ENCODE results near the gene ATP8A2. TPM values are rescaled to one million over a fixed set of nuclear protein-coding genes. Genes with fewer than 3 reads are reported as not detected.

The ATP8A2 gene
- total RNA-seq, 1 experiment from 2014 or later, result not detected

DNA sequence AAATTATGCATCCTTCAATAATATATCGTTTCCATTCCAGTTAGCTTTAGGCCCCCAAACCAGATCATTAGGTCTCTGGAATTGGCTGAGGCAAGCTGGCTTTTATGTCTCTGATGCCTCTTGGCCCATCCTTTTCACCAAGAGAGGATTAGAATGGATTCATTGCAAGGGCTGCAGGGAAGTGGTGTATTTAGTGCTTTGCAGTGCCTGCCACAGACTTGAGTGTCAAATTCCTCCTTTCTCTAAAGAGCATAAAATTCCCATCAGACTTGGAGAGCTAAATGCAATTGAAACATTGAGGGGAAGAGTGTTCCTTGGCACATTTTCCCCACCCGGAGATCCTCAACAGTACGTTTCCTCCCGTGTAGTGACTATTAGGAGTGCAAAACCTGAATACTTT is 302.6 kb downstream of the ATP8A2 start:
- peaks cover 14% of the 10 kb centered on the region for H3K27me3 ChIP-seq
- H3K9me3 ChIP-seq, result no peaks in the 10 kb centered on the region
- H3K4me3 ChIP-seq, result no peak overlapping the region
- no peak for DNase-seq
- no peaks in the 10 kb centered on the region for H3K36me3 ChIP-seq

DNA sequence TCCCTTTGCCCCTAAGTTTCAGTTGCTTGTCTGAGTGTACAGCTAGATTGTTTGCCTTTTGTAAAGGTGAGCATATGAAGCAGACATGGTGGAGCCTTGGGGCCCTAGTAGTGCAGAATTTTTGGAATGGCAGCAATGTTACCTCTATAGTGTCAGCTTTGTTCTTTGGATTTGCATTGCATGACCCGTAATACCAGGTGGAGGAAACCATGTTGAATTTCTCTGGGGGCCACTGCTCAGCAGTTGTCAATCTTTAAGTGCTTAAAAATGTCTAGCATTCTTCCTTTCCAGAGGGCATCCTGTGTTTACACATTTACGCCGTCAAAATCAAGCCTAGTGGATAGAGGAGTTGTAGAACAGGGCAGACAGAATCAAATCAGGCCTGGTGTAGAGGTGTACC is 303.3 kb downstream of the ATP8A2 start:
- peaks cover 14% of the 10 kb centered on the region for H3K27me3 ChIP-seq
- H3K36me3 ChIP-seq, result no peaks in the 10 kb centered on the region
- H3K4me3 ChIP-seq, result no peak overlapping the region
- no peak for DNase-seq
- H3K9me3 ChIP-seq, result no peaks in the 10 kb centered on the region

DNA sequence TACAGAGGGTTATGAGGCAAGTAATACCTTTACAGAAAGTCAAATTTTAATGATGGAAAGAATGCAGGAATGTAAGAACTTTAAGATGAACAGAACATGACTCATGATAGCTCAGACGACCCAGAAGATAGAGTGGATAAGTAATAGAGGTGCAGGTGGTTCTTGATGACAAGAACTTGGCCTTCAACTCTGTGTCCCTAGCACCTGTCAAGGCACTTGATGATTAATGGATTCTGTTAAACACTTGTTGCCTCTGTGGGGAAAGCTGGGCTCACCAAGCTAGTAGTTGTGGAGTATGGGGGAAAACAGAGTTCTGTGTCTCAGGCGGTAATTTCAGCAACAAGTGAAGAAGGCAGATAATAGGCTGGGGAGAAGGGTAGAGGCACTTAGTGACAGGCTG is 306.2 kb downstream of the ATP8A2 start:
- Histone ChIP-seq H3K27me3 (peaks cover 12% of the 10 kb centered on the region), H3K4me3 (no peak overlapping the region), H3K36me3 (no peaks in the 10 kb centered on the region), H3K9me3 (no peaks in the 10 kb centered on the region)
- DNase-seq, result no peak

DNA sequence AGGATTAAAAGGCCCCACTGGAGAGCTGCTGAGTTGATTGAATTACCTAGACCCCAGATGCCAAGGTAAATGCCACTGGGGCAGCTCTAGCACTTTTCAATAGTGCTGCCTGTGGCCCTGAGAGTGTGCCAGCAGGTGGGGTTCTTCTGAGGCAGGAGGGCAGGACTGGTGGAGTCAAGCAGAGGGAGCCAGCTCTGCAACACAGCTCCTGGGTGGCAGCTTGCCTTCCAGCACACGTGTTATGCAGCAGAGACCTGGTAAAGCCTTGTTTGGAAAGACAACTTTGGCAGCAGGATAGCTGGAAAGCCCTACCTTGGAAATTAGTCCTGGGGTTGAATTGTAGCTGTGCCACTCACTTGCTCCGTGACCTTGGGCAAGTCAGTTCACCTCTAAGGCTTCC is 306.6 kb downstream of the ATP8A2 start:
- no peak for DNase-seq
- H3K36me3 ChIP-seq, result no peaks in the 10 kb centered on the region
- no peak overlapping the region for H3K4me3 ChIP-seq
- H3K9me3 ChIP-seq, result no peaks in the 10 kb centered on the region
- peaks cover 11% of the 10 kb centered on the region for H3K27me3 ChIP-seq

DNA sequence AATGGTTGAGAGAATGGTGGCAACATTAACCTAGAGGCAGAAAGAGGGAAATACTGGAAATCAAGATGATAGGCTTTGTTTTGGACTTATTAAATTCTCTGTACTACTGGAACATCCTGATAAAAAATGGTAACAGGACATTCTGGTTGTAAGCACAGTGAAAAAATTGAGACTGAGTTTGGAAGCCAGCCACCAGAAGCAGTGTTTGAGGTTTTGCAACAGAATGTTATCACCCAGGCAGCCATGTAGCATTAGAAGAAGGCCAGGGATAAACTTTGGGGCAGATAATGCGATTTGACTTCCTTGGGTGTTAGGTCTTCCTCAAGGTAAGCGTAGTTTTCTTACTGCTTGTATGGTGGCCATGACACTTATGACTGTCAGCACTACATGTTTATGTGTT is 307.4 kb downstream of the ATP8A2 start:
- Histone ChIP-seq H3K4me3 (no peak overlapping the region), H3K27me3 (peaks cover 6% of the 10 kb centered on the region), H3K9me3 (no peaks in the 10 kb centered on the region), H3K36me3 (no peaks in the 10 kb centered on the region)
- no peak for DNase-seq

DNA sequence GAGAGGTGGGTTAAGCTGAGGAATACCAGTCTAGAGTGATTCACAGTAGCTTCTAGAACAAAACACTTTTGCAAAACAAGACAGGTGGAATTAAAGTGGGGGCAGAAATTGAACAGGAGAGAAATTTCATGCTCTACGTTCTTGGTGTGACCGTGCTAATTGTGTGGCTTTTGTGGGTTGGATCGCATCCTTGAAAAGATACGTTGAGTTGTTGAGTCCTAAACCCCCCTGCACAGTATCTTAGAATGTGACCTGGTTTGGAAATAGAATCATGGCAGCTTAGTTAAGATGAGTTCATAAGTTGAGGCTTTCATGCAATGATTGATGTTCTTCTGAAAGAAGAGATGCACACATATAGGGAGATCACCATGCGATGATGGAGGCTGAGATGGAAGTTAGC is 308.2 kb downstream of the ATP8A2 start:
- no peak for DNase-seq
- peaks cover 6% of the 10 kb centered on the region for H3K27me3 ChIP-seq
- no peak overlapping the region for H3K4me3 ChIP-seq
- H3K9me3 ChIP-seq, result no peaks in the 10 kb centered on the region
- H3K36me3 ChIP-seq, result no peaks in the 10 kb centered on the region

DNA sequence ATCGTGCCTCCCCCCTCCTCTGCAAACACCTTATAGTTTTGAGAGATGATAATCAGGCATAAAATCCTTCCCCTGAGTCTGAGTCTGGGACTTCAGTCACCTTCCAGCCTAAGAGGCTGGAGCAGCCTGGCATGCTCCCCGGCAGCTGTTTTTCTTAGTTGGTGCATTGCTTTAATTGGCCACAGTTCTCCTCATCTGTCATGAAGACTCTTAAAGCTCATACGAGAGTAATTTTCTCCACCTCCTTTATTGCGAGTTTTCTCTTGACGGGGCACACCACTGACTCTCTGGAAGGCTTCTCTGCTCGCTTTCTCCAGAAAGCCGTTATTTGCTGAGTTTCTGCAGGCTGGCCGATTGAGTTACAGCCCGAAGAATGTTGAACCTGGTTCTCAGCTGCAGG is 310.5 kb downstream of the ATP8A2 start:
- H3K9me3 ChIP-seq, result no peaks in the 10 kb centered on the region
- no peak overlapping the region for H3K4me3 ChIP-seq
- no peaks in the 10 kb centered on the region for H3K36me3 ChIP-seq
- no peak for DNase-seq
- no peaks in the 10 kb centered on the region for H3K27me3 ChIP-seq

DNA sequence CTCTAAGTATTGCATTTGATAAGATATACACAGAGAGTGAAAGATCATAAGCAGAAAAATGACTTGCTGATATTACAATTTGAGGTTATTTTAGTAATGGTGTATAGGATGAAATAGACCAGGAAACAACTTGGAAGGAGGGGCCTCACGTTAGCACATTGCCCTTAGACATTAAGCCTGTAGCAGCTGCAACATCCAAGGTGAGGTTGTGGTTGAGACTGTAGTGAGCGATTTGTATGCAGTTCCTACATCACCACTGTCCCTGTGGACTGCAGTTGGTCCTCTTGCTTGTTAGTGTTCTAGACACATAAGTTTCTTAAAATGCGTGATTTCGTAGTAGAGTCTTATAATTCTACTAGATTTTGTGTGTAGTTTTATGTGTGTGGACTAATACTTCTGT is 311.3 kb downstream of the ATP8A2 start:
- no peaks in the 10 kb centered on the region for H3K36me3 ChIP-seq
- no peak overlapping the region for H3K4me3 ChIP-seq
- no peak for DNase-seq
- H3K9me3 ChIP-seq, result no peaks in the 10 kb centered on the region
- no peaks in the 10 kb centered on the region for H3K27me3 ChIP-seq

DNA sequence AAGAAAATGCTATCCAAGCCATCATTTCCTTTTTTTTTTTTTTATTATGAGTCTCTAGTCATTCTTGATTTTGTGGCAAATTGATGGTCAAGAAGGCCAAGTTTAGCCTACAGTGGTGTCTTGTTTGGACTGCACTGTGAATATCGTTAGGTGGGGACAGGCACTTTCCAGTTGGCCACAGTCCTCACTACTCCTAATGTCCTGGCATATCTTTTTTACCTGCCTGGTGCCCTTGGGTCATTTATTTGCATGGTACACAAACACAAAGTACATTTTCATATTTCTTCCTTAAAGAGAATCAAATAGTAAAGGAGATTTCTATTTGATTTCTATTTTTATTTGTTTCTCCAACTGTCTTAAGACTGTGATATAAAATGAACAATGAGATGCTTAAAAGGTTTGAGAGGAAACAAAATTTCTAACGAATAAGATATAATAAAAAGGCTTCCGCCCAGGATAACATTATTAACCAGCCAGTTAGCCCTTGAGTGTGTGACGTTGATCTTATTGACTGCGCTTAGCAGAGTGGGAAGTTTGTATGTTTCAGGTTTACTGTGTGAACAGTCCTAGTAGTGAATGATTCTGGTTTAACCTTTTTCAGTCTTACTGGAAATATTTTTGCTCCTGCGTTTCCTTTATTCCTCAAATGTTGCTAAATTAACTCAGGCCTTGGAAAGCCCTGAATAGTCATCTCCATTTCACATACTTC is 312.0 kb downstream of the ATP8A2 start:
- DNase-seq, result no peak
- H3K4me3 ChIP-seq, result no peak overlapping the region
- H3K27me3 ChIP-seq, result no peaks in the 10 kb centered on the region
- H3K36me3 ChIP-seq, result no peaks in the 10 kb centered on the region
- H3K9me3 ChIP-seq, result no peaks in the 10 kb centered on the region

DNA sequence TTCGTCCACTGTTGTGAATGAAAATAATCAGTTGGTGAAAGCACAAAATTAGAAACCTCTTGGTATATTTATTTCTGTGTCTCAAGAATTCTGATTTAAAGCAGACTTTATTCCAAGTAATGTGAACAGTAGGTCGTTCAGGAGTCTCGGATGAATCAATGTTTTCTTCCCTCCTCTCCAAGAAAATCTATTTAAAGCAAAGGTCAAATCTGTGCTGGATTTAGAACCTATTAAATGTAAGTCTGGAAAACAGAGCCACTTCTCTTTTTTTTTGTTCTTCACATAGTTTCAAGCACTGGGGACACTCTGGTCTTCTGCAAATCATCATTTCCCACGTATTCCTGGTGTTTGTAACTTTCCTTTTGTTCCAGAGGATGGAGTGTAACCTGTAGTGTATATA is 312.7 kb downstream of the ATP8A2 start:
- no peak for DNase-seq
- Histone ChIP-seq H3K36me3 (no peaks in the 10 kb centered on the region), H3K9me3 (no peaks in the 10 kb centered on the region), H3K4me3 (no peak overlapping the region), H3K27me3 (no peaks in the 10 kb centered on the region)

DNA sequence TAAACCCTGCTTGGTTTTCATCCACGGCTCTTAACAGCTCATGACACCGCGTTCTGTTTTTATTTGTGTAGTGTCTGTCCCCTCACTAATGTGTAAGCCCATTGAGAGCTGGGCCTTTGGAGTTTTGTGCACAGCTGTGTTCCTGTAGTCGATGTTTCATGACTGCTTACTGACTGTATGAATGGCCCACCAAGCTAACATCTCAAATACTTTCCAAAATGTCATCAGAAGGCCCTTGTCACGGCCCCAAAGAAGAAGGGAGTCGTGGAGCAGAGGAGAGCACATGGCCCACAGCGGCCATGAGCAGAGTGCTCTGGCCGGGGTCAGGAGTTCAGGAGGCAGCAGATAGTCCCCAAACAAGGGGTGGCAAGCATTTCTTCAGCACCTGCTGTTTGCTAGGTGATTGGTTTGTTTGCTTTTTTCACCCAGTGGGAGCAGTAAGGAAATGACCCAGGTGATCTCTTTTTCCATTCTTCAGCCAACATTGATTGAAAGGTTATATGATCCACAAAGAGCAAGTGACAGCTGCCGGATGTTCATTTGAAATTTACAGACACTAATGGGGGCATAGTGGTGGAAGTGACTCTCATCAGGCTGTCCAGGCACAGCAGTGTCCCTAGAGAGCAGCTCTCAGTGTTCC is 315.2 kb downstream of the ATP8A2 start:
- DNase-seq, result no peak
- Histone ChIP-seq H3K9me3 (no peaks in the 10 kb centered on the region), H3K36me3 (no peaks in the 10 kb centered on the region), H3K4me3 (no peak overlapping the region), H3K27me3 (no peaks in the 10 kb centered on the region)

DNA sequence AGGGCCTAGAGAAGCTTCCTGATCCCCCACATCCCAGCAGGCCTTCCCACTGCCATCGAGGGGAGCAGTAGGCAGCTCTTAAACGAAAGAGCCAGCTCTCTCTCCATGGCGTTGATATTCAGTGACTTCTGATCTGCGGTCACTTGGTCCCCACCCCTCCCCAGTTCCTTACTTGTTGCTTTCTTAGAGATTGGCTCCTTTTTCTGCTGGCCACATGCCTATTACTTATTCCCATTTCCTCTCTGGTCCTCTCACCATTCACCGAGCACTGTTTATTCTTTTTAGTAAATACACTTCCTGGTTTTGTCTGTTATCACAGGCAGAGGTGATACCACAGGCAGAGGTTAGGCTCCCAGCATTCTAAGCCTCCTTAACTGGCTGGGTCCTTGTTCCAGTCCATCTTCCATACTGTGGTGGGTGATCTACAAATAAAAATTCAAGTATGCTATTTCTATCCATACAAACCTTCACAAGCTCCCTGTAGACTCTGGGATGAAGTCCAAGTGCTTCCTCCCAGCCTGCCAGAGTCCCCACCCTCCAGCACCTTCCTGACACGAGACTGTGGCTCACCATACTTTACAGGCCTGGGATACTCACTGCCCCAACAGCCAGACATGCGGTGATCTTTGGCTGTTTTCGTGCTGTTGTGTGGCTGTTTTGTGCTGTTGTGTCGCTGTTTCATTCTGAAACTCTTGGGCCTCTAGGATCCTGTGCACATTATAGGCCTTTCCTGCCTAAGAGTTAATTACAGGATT is 315.9 kb downstream of the ATP8A2 start:
- H3K4me3 ChIP-seq, result no peak overlapping the region
- H3K36me3 ChIP-seq, result no peaks in the 10 kb centered on the region
- H3K9me3 ChIP-seq, result no peaks in the 10 kb centered on the region
- no peaks in the 10 kb centered on the region for H3K27me3 ChIP-seq
- DNase-seq, result peak; percentile 58

DNA sequence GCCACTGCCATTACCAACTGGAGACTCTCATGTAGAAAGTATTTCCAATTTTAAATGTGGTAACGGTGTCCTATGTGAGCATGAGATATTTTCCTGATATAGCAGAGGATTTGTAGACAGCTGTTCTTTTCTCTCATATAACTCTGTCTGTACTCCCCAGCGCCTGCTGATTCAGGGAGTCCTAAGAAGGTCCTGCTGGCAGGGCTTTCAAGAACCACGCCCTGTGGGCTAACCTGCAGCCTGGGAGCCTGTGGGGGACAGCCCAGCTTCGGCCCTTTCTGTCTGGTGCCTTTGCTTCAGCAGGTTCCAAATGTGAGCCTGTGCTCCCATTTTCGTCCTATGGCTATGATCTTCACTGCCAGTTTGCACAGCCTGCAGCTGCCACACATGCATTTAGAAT is 316.8 kb downstream of the ATP8A2 start:
- Histone ChIP-seq H3K36me3 (no peaks in the 10 kb centered on the region), H3K4me3 (no peak overlapping the region), H3K27me3 (no peaks in the 10 kb centered on the region), H3K9me3 (no peaks in the 10 kb centered on the region)
- DNase-seq, result no peak

DNA sequence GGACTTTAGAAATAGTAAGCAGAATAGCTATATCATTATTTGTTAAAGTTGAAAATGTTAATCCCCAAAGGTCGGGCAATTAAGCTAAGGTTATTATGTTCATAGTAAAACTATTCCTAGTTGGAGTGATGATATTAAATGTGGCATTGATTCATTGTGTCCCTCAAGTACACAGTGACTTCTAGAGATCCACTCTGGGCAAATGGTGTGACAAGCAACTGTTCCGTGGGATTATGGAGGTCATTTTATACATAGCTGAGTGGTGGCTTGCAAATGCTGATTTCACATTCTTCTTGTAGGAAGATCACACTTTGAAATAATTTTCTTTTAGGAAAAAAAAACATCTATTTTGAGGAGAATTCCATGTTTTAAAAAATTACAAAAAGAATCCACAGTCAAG is 317.8 kb downstream of the ATP8A2 start:
- H3K9me3 ChIP-seq, result no peaks in the 10 kb centered on the region
- DNase-seq, result no peak
- no peaks in the 10 kb centered on the region for H3K27me3 ChIP-seq
- H3K4me3 ChIP-seq, result no peak overlapping the region
- H3K36me3 ChIP-seq, result no peaks in the 10 kb centered on the region

DNA sequence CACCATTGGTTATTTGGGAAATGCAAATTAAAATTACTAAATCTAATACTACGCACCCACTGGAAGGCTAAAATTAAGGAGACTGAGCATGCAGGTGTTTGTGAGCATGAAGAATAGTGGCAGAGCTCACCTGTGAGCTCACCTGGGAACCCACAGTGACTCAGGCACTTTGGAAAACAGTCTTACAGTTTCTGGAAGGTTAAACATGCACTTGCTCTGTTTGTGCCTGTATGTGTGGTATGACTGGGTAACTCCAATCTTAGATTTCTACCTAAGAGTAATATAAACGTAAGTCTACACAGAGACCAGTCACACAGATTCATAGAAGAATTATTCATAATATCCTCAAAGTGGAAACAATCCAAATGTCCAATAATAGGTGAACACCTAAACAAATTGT is 318.8 kb downstream of the ATP8A2 start:
- DNase-seq, result no peak
- H3K27me3 ChIP-seq, result no peaks in the 10 kb centered on the region
- no peaks in the 10 kb centered on the region for H3K36me3 ChIP-seq
- H3K4me3 ChIP-seq, result no peak overlapping the region
- H3K9me3 ChIP-seq, result no peaks in the 10 kb centered on the region

DNA sequence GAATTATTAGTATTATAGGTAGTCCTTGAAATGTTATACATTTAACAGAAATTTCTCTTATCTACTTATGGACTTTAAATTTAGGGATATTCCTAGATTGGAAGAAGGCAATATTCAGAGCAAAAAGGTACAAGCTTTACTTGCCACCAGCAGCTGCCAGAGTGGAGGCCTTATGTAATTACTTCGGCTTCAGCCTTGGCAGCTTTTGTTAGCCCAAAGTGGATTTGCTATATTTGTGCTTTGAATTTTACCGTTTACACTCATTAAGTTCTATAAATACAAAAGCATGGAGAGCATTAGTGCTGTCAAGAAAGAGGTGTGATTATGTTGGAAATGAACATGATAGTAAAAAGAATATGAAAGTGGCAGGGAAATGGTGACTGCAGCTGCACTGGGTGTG is 319.9 kb downstream of the ATP8A2 start:
- Histone ChIP-seq H3K4me3 (no peak overlapping the region), H3K27me3 (no peaks in the 10 kb centered on the region), H3K36me3 (no peaks in the 10 kb centered on the region), H3K9me3 (no peaks in the 10 kb centered on the region)
- DNase-seq, result no peak

DNA sequence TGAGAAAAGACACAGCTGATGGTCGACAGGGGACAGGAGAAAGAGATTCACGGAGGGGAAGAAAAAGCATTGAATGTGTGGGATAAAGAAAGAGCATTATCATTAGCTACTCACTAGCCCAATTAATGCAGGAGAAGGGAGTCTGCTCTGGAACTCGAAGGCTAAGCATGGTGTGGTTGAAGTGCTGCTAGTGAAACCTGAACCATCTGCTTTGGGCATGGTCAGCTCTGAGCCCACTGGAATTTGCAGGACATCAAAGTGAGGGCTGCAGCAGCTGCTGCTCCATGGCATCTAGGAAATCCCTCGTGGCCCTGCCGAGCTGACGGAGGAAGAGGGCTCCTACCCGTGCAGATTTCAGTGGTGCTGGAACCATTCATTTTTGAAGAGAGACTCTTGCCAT is 320.3 kb downstream of the ATP8A2 start:
- Histone ChIP-seq H3K4me3 (no peak overlapping the region), H3K9me3 (no peaks in the 10 kb centered on the region), H3K36me3 (no peaks in the 10 kb centered on the region), H3K27me3 (no peaks in the 10 kb centered on the region)
- DNase-seq, result no peak

DNA sequence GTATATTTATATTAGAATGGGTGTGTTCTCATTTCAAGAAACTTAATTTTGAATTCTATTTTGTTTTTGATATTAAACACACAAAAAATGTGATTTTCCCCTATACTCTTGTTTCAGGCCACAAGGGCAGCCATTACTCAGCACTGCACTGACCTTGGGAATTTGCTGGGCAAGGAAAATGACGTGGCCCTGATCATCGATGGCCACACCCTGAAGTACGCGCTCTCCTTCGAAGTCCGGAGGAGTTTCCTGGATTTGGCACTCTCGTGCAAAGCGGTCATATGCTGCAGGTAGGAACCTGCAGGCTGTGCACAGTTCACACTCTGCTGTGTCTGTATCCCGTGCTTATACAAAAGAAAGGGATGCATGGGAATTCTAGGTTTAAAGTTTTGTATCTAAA is 327.3 kb downstream of the ATP8A2 start:
- H3K4me3 ChIP-seq, result no peak overlapping the region
- DNase-seq, result no peak
- no peaks in the 10 kb centered on the region for H3K36me3 ChIP-seq
- H3K9me3 ChIP-seq, result no peaks in the 10 kb centered on the region
- H3K27me3 ChIP-seq, result no peaks in the 10 kb centered on the region

Measured in MG63 (cell line).